ENCODE data around the gene ADAM19. TPM values are rescaled to one million over a fixed set of nuclear protein-coding genes. Genes with fewer than 3 reads are reported as not detected.

ADAM19 gene
- total RNA-seq, 4 donors from 2014 or later = 1.1 to 47.9 (median 5.4) TPM

GRCh38 chr5:157570531-157571200 is 4.9 kb downstream of the ADAM19 start:
- Histone ChIP-seq H3K9me3 (no peaks in the 10 kb centered on the region), H3K36me3 (no peaks in the 10 kb centered on the region), H3K27ac (peak overlapping the region; percentile 11 to 96 (median 77)), H3K4me1 (peaks cover 0 to 30% (median 9%) of the 10 kb centered on the region in 4 donors), H3K4me3 (no peak overlapping the region), H3K27me3 (no peaks in the 10 kb centered on the region)
- peak in 1 of 3 donors; percentile 39 for DNase-seq
- TF ChIP-seq CTCF (IDR thresholded peaks at IDR 0.05) = no peak
- TF ChIP-seq POLR2A (IDR thresholded peaks at IDR 0.05) = no peak

GRCh38 chr5:157568720-157569119 is 6.9 kb downstream of the ADAM19 start:
- Histone ChIP-seq H3K4me3 (no peak overlapping the region), H3K4me1 (peaks cover 0 to 30% (median 12%) of the 10 kb centered on the region in 4 donors), H3K27ac (peak overlapping the region in 1 of 4 donors; percentile 36), H3K36me3 (no peaks in the 10 kb centered on the region), H3K27me3 (no peaks in the 10 kb centered on the region), H3K9me3 (no peaks in the 10 kb centered on the region)
- no peak for DNase-seq
- TF ChIP-seq POLR2A (IDR thresholded peaks at IDR 0.05) (no peak), CTCF (IDR thresholded peaks at IDR 0.05) (no peak)

GRCh38 chr5:157568222-157568621 is 7.4 kb downstream of the ADAM19 start:
- TF ChIP-seq POLR2A (IDR thresholded peaks at IDR 0.05) = no peak
- TF ChIP-seq CTCF (IDR thresholded peaks at IDR 0.05) = no peak
- peaks cover 0 to 30% (median 15%) of the 10 kb centered on the region in 4 donors for H3K4me1 ChIP-seq
- no peak for DNase-seq

GRCh38 chr5:157566902-157567489 is 8.6 kb downstream of the ADAM19 start:
- Histone ChIP-seq H3K4me1 (peaks cover 0 to 35% (median 18%) of the 10 kb centered on the region in 4 donors), H3K27ac (peak overlapping the region in 2 of 4 donors; percentile 10 to 26)
- DNase-seq = no peak

More at GRCh38 chr5:157568222-157568621, 7.4 kb downstream of the ADAM19 start:
- Histone ChIP-seq H3K27me3 (no peaks in the 10 kb centered on the region), H3K4me3 (no peak overlapping the region), H3K9me3 (no peaks in the 10 kb centered on the region), H3K27ac (no peak overlapping the region), H3K36me3 (no peaks in the 10 kb centered on the region)

More at GRCh38 chr5:157566902-157567489, 8.6 kb downstream of the ADAM19 start:
- Histone ChIP-seq H3K4me3 (no peak overlapping the region), H3K36me3 (no peaks in the 10 kb centered on the region), H3K9me3 (no peaks in the 10 kb centered on the region), H3K27me3 (no peaks in the 10 kb centered on the region)
- TF ChIP-seq CTCF (IDR thresholded peaks at IDR 0.05) (no peak), POLR2A (IDR thresholded peaks at IDR 0.05) (no peak)

Measured in Peyer's patch (tissue), 4 donors.